OCI-LY7 (cell line): Measurements from ENCODE around the gene MS4A10. TPM values are rescaled to one million over a fixed set of nuclear protein-coding genes. Genes with fewer than 3 reads are reported as not detected.

Source experiments
- BruUV-seq: library from RNA; stranded (reverse); fragments of 400-500 nt; replicated peaks from 2 replicates; lab custom pipeline; 2021; lab: Mats Ljungman, UMichigan
- CTCF ChIA-PET: fragments of 300-600 bp; sonication (Branson Sonifier 250); formaldehyde crosslinking; loops from one replicate; lab custom pipeline; 2022; ENCODE audit warnings: antibody characterized with exemption; ENCODE audit not compliant: unreplicated experiment; lab: Charles Lee
- POLR2A ChIA-PET: fragments of 300-600 bp; sonication (Branson Sonifier 250); formaldehyde crosslinking; loops from one replicate; lab custom pipeline; 2022; ENCODE audit warnings: antibody characterized with exemption; lab: Charles Lee
- DNase-seq: peaks from one replicate; pipeline ENCODE4 v3.0.0-alpha.2; 2015; ENCODE audit warnings: low spot score
- H2AFZ ChIP-seq: fragments of 200-600 bp; sonication (generic), shearing (Covaris generic); 2 replicates; pipeline ENCODE4 v1.6.1; 2014; ENCODE audit warnings: mild to moderate bottlenecking, antibody characterized with exemption, low read length, moderate library complexity
- H3K27ac ChIP-seq: fragments of 200-600 bp; sonication (generic); 2 replicates; pipeline ENCODE4 v1.5.1; 2014; ENCODE audit warnings: mixed run types, low read depth, mild to moderate bottlenecking, moderate library complexity, low read length, inconsistent platforms; ENCODE audit not compliant: poor library complexity, severe bottlenecking
- H3K36me3 ChIP-seq: fragments of 200-600 bp; sonication (generic); 2 replicates; pipeline ENCODE4 v1.6.1; 2014; ENCODE audit warnings: mild to moderate bottlenecking, antibody characterized with exemption, low read length, moderate library complexity, mixed read lengths; ENCODE audit not compliant: insufficient read depth
- H3K4me1 ChIP-seq: fragments of 200-600 bp; sonication (generic); 2 replicates; pipeline ENCODE4 v1.5.1; 2014; ENCODE audit warnings: mild to moderate bottlenecking, low read length; ENCODE audit not compliant: insufficient read depth, poor library complexity, severe bottlenecking
- H3K4me2 ChIP-seq: fragments of 200-600 bp; sonication (generic); 2 replicates; pipeline ENCODE4 v1.6.1; 2014; ENCODE audit warnings: mild to moderate bottlenecking, low read length
- H3K4me3 ChIP-seq: fragments of 200-600 bp; sonication (generic); 2 replicates; pipeline ENCODE4 v1.5.1; 2014; ENCODE audit warnings: mild to moderate bottlenecking, low read depth, low read length; ENCODE audit not compliant: poor library complexity, severe bottlenecking
- H3K79me2 ChIP-seq: fragments of 200-600 bp; sonication (generic); 2 replicates; pipeline ENCODE4 v1.6.1; 2016; ENCODE audit warnings: low read depth, mild to moderate bottlenecking, low read length, moderate library complexity, mixed read lengths; ENCODE audit not compliant: insufficient read depth
- H3K9me2 ChIP-seq: fragments of 200-600 bp; sonication (generic); 2 replicates; pipeline ENCODE4 v1.6.1; 2016; ENCODE audit warnings: mild to moderate bottlenecking, low read length, mixed read lengths; ENCODE audit not compliant: insufficient read depth
- H3K9me3 ChIP-seq: fragments of 200-600 bp; sonication (generic); 2 replicates; pipeline ENCODE4 v1.6.1; 2014; ENCODE audit warnings: mild to moderate bottlenecking, mixed run types, low read length, mixed read lengths
- H4K20me1 ChIP-seq: fragments of 200-600 bp; sonication (generic); 2 replicates; pipeline ENCODE4 v1.6.1; 2014; ENCODE audit warnings: mild to moderate bottlenecking, antibody characterized with exemption, low read length, moderate library complexity, mixed read lengths; ENCODE audit not compliant: insufficient read depth
- EZH2phosphoT487 ChIP-seq: fragments of 200-600 bp; sonication (generic); IDR thresholded peaks from 2 replicates; pipeline ENCODE4 v1.6.1; 2018; ENCODE audit warnings: low read depth, borderline replicate concordance, mild to moderate bottlenecking, mixed run types, antibody characterized with exemption, low read length, moderate library complexity, mixed read lengths
- intact Hi-C: fragments of 100-400 bp; cut with micrococcal nuclease; formaldehyde crosslinking; loops from one replicate; pipeline ENCODE4 v1.10.0; 2022; ENCODE audit not compliant: unreplicated experiment
- total RNA-seq, 2 experiments: library from RNA; depleted of rRNA in 1 of 2; stranded (reverse); fragments of >200 nt in 1 of 2; shearing (Covaris generic) in 1 of 2; gene quantifications; 2 replicates each; pipeline ENCODE4 v1.2.3, GENCODE V29; 2014 to 2022
- TF ChIP-seq, protein P1 (sequence below): fragments of 200-600 bp; sonication (generic); conservative IDR thresholded peaks from 2 replicates; pipeline ENCODE4 v1.5.1; 2014; ENCODE audit warnings: mild to moderate bottlenecking, antibody characterized with exemption, low read length, moderate library complexity, mixed read lengths

Gene MS4A10
- total RNA-seq, 2 experiments from 2014 or later = not detected

DNA sequence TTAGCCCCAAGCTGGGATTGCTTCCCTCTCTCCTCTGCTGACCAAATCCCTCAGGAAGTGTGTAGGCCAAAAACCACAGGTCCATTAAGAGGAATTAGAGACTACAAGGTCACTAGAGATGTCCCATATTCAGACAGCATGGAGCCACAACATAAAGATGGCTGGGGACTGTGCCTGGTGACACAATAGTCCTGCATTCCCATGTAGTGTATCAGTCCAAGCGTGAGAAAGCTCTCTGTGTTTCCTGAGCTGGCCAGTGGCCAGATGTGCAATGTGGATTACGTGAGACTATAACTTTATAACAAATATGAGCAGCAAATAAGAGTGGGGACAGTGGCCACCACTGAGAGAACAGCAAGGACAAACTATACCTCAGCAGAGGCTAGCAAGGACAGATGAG, 7.6 kb upstream of the MS4A10 start:
- no peak overlapping the region for H3K4me3 ChIP-seq
- H3K9me3 ChIP-seq = no peaks in the 10 kb centered on the region
- H4K20me1 ChIP-seq = no peaks in the 10 kb centered on the region
- no peak for TF ChIP-seq EZH2phosphoT487
- TF ChIP-seq, protein P1, sequence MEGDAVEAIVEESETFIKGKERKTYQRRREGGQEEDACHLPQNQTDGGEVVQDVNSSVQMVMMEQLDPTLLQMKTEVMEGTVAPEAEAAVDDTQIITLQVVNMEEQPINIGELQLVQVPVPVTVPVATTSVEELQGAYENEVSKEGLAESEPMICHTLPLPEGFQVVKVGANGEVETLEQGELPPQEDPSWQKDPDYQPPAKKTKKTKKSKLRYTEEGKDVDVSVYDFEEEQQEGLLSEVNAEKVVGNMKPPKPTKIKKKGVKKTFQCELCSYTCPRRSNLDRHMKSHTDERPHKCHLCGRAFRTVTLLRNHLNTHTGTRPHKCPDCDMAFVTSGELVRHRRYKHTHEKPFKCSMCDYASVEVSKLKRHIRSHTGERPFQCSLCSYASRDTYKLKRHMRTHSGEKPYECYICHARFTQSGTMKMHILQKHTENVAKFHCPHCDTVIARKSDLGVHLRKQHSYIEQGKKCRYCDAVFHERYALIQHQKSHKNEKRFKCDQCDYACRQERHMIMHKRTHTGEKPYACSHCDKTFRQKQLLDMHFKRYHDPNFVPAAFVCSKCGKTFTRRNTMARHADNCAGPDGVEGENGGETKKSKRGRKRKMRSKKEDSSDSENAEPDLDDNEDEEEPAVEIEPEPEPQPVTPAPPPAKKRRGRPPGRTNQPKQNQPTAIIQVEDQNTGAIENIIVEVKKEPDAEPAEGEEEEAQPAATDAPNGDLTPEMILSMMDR = no peak
- no peaks in the 10 kb centered on the region for H3K4me1 ChIP-seq
- ChIA-PET POLR2A (no interaction called here), CTCF (interaction anchor here (1.6 kb wide), 1 partner anchor 14 kb away, joined by 5 read pairs; no protein-coding TSS in a partner anchor)
- H3K4me2 ChIP-seq = no peak overlapping the region
- no peaks in the 10 kb centered on the region for H3K36me3 ChIP-seq
- no peak overlapping the region for H2AFZ ChIP-seq
- intact Hi-C loops = no loop called here
- H3K9me2 ChIP-seq = no peaks in the 10 kb centered on the region
- H3K79me2 ChIP-seq = no peaks in the 10 kb centered on the region
- no peak for DNase-seq
- BruUV-seq = no TSS peak
- no peak overlapping the region for H3K27ac ChIP-seq

DNA sequence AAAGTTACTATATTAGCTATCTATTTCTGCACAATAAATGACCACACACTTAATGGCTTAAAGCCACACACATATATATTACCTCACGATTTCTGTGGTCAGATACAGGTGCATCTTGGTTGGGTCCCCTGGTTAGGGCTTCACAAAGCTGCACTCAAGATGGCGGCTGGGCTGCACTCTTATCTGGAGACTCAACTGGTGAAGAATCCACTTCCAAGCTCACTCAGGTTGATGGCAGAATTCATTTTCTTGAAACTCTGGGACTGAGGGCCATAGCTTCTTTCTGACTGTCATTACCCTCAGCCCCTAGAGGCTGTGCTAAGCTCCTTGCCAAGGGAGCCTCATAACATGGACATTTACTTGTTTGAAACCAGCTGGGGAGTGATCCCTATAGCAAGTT, 5.1 kb upstream of the MS4A10 start:
- H3K9me3 ChIP-seq = no peaks in the 10 kb centered on the region
- H3K27ac ChIP-seq = no peak overlapping the region
- no peaks in the 10 kb centered on the region for H3K9me2 ChIP-seq
- TF ChIP-seq, protein P1 = no peak
- TF ChIP-seq EZH2phosphoT487 = no peak
- H3K36me3 ChIP-seq = no peaks in the 10 kb centered on the region
- H3K4me2 ChIP-seq = no peak overlapping the region
- no peaks in the 10 kb centered on the region for H4K20me1 ChIP-seq
- H2AFZ ChIP-seq = no peak overlapping the region
- no peaks in the 10 kb centered on the region for H3K4me1 ChIP-seq
- no peak overlapping the region for H3K4me3 ChIP-seq
- no peaks in the 10 kb centered on the region for H3K79me2 ChIP-seq
- ChIA-PET CTCF (no interaction called here), POLR2A (interaction anchor here (1.2 to 1.4 kb wide), 2 partner anchors 11 to 144 kb away, joined by 3 read pairs; partner anchors contain the start of gene TMEM132A)
- DNase-seq = no peak
- intact Hi-C loops = no loop called here
- no TSS peak for BruUV-seq

DNA sequence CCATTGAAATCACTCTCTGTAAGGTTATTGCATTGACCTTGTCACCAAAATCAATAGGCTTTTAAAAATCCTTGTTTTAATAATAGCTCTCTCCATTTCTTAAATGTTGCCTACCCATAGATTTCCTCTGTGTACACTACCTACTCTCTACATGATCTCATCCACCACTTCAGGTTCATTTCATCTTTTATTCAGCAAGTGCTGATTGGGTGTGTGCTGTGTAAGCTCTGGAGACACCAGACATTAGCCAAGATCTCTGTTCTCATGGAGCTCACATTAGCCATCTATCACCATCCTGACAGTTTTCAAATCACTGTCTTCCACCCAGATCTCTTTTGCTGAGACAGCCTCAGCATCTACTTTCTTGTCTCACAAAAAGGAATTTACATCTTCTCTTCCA, 4.4 kb upstream of the MS4A10 start:
- no peak overlapping the region for H3K27ac ChIP-seq
- intact Hi-C loops = no loop called here
- DNase-seq = no peak
- H3K9me2 ChIP-seq = no peaks in the 10 kb centered on the region
- no peaks in the 10 kb centered on the region for H3K4me1 ChIP-seq
- H3K9me3 ChIP-seq = no peaks in the 10 kb centered on the region
- CTCF ChIA-PET = no interaction called here
- no peaks in the 10 kb centered on the region for H3K79me2 ChIP-seq
- TF ChIP-seq, protein P1 = no peak
- TF ChIP-seq EZH2phosphoT487 = no peak
- no peaks in the 10 kb centered on the region for H3K36me3 ChIP-seq
- H3K4me3 ChIP-seq = no peak overlapping the region
- BruUV-seq = no TSS peak
- H3K4me2 ChIP-seq = no peak overlapping the region
- H4K20me1 ChIP-seq = no peaks in the 10 kb centered on the region
- H2AFZ ChIP-seq = no peak overlapping the region
- POLR2A ChIA-PET = interaction anchor here (0.6 to 1.2 kb wide), 3 partner anchors 79 to 143 kb away, joined by 3 read pairs; partner anchors contain the start of gene TMEM132A
